ENCODE results near the gene CYTH3.
A peak's percentile ranks its signal among the peaks of the same experiment; 100 is the strongest.

The CYTH3 gene

DNA sequence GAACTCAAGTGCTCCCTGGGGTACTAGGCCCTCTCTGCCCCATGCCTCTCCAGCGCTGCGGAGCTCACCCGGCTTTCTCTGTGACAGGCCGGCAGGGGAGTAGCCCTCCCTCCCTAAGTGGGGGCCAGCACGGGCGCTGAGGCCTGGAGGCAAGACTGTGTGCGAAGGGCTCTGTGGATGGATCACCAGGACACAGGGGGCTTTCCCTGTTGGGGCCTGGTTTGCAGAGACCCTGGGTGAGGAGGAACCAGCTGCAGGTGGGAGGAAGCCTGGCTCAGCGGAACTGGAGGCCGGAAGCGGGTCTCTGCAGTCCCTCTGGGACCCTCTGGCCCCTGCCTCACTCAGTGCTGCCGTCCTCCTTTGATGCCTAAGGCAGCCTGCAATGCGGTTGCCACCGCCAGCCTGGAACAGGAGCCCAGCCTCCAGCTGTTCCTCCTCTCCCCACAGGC lies 106.0 kb downstream of the CYTH3 start:
- no peak for DNase-seq (ENCODE audit: low spot score)

DNA sequence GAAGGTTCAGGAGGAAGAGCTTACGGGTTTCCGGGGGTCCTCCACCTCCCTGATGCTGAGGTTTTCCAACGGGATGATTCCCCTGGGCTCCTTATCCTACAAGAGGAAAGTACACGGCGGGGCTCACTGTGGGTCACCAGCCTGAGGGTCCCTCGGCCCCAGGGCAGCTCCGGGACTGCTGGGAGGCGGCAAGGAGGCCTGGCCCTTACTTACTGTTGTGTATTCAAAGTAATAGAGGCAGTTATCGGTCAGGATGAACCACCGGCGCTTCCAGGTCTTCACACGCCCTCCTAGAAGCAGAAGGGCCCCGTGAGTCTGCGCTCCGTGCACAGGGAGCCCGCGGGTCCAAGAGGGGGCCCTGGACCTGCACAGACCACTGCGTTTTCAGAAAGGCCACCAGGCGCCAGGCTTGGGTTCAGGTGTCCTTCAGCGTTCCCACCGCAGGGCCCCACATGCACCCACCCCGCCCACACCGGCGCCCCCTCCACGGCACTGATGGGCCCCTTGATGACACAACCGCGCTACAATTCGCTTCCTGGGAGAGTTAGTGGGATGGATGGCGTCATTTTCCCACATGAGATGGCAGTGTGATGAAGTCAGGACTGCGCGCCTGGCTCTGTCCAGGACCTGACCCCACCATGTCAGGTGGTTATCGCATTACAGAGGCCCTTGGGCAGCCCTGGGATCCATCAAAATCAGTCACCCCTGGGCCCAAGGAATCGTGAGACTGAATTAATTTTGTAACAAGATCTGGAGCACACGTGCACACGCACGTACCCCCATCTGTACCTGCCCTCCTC lies 106.7 kb downstream of the CYTH3 start:
- DNase-seq (ENCODE audit: low spot score): no peak

- no peak for DNase-seq (ENCODE audit: low spot score)
Observed at GRCh38 chr7:6165075-6165474, 107.3 kb downstream of the CYTH3 start.

DNA sequence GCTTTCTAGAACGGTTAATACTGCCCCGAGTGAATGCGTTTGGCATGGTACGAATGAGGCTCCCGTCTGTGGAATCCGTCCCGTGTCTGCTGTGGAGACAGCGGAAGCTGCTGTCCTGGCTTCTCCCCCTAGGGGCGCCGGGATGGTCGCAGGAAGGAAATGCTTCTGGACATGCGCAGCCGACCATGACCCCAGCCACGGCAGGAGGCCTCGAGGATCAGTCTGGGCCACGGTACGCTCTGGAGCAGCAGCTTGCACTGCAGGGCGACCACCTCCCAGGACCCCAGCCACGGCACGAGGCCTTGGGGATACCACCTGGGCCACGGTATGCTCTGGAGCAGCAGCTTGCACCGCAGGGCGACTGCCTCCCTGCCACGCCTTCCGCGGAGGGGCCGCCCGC lies 107.9 kb downstream of the CYTH3 start:
- no peak for DNase-seq (ENCODE audit: low spot score)

DNA sequence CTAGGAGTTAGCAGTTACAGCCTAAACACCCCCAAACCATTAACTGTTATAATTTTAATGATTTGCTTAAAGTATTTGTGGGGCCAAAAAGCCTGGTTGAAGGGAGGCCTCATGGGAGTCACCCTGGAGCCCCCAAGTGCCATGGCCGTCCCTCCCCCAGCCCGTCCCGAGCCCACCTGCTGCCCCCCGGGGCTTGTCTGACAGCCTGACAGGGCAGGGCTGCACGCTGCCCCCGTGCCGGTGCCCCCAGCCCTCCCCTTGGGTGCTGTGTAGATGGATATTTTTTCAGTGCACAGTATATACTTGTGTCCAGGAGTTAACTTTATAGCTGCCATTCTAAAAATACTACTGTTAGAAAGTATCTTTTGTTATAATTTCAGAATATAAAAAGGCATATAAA lies 108.4 kb downstream of the CYTH3 start:
- no peak for DNase-seq (ENCODE audit: low spot score)

GRCh38 chr7:6163402-6163801 lies 109.0 kb downstream of the CYTH3 start:
- no peak for DNase-seq (ENCODE audit: low spot score)

DNA sequence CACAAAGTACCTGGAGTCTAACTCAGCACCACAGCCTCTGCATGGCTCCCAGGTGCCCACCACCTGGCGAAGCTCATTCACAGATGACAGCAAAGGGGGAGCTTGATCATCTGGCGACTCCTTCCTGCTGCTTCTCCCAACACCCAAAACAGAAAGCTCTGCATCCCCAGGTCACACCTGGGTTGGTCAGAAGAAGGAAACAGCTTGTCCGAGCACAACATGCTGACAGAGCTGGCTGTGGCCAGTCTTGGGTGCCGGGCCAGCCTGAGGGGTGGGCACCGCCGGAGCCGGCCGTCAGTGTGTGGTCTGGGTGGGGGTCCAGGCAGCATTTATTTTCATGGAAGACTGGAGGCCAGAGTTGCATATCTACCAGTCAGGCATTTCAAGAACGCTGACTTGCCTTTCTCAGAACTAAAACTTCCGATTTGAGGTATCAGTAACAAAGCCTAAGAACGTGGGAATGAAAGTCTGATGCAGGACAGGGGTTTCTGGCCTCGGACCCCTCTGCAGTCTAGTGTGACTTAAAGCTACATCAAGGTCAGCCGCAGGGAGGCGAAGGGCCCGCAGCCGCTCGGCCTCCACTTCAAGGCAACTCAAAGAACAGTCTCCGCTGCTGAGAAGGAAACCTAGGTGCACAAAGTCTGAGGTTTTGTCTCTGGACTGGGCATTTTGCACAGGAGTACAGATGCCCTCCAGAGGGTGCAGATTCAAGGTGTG lies 109.6 kb downstream of the CYTH3 start:
- DNase-seq (ENCODE audit: low spot score): no peak

GRCh38 chr7:6162331-6162620 lies 110.1 kb downstream of the CYTH3 start:
- DNase-seq (ENCODE audit: low spot score): no peak

DNA sequence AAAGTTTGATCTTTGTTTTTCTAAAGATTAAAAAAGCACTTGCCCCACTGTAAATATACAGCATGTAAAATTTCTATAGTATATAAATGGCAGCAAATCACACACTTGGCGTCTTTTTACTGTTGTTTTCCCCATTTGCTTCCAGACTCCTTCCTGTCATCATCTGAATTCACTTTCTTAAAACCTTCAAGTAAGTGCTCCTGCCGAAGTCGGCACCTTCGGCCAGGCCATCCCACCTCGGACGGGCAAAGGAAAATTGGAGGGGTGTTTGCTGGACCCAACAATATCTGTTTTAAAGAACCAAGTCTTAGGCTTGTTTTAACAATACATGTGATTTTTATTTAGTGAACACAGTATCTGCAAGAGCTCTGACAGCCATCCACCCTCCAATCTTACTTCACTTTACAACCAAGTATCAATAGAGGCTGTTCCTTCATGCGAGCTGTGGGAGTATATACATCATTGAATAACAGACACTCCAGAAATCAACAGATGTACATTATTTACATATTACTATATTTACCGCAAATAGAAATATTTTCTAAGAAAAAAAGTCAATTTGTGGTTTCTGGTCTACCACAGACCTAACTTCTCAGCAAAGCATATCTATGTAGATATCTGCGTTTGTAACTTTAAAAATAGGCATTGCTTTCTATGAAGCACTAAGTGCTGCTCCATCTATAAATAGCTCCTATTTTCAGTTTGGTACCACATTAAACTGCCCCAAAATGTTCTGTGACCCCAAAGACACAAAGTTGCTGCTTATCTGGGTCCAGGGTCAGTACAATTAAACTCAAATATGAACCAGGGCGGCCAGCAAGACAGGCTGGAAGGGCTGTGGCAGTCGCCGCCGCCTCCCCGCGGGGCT lies 110.7 kb downstream of the CYTH3 start:
- DNase-seq (ENCODE audit: low spot score): no peak

- peak; percentile 83 for DNase-seq (ENCODE audit: low spot score)
Observed at GRCh38 chr7:6160191-6160623, 112.2 kb downstream of the CYTH3 start.

GRCh38 chr7:6159524-6160031 lies 112.8 kb downstream of the CYTH3 start:
- DNase-seq (ENCODE audit: low spot score): no peak

GRCh38 chr7:6159097-6159483 lies 113.3 kb downstream of the CYTH3 start:
- no peak for DNase-seq (ENCODE audit: low spot score)

DNA sequence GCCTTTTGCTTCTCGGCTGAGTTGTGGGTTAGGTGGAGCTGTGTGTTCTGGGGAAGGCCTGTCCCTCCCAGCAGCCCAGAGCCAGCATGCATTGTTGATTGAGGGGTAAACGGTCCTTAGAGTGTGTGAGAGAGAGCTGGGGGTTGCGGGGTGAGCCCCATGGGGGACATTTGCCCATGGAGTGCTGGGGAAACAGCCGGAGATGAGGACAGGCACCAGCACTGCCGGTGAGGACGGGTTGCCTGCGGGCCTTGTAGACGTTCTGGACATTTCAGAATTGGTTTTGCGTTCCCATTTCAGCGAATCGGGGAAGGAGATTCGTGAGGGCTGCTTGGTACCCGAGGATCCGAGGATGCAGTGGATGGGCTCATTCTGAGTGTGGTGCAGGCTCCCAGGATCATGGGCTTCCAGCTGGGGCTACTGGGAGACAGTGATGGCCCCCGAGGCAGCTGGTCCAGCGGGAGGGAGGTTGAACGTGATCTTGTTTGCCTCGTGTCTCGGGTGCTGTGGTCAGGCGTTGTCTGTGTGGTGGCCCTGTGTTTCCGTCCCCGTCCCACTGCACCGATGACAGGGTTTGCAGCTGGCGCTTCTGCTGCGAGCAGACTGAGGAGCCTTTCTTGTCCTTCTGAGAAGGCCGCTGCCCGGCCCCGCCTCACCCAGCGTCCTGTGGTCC lies 113.9 kb downstream of the CYTH3 start:
- DNase-seq (ENCODE audit: low spot score): no peak

DNA sequence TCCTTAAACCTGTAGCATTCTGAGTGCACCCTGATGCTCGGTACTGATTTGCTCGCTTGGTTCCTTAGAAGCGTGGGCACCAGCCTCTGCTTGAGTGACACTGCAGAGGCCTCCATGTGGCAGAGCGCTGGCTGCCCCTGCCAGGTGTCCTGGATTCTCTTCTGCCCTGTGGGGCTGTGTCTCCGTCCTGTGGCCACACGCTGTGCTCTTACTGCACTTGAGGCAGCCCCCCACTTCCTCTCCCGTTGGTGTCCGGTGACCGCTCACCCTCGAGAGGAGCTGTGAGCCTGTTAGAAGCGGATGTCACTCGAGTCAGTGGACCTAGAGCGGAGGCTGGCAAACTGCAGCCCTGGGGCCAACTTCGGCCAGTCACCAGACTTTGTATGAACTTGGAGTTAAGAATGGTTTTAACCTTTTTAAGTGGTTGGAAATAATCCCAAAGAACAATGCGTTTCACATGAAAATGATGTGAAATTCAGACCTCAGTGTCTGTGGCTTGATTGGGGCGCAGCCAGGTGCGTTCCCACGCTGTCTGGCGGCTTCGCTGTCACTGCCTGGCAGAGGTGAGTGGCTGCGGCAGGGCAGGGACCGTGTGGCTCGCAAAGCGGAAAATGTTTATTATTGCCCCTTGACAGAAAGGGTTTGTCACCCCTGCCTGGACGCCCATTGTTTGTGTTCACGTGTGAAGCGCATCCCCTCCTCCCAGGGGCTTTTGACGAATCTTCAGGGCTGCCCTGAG lies 114.6 kb downstream of the CYTH3 start:
- no peak for DNase-seq (ENCODE audit: low spot score)

DNA sequence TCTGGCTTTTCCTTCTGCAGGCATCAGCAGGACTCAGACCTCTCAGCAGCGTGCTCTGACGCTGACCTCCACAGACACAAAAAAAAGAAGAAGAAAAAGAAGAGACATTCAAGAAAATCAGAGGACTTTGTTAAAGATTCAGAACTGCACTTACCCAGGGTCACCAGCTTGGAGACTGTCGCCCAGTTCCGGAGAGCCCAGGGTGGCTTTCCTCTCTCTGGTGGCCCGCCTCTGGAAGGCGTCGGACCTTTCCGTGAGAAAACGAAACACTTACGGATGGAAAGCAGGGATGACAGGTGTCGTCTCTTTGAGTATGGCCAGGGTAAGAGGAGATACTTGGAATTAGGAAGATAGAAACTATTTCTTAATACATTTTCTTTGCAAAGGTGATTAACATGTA lies 115.7 kb downstream of the CYTH3 start:
- DNase-seq (ENCODE audit: low spot score): no peak

GRCh38 chr7:6155596-6155995 lies 116.8 kb downstream of the CYTH3 start:
- DNase-seq (ENCODE audit: low spot score): no peak

- DNase-seq (ENCODE audit: low spot score): no peak
Observed at GRCh38 chr7:6154542-6155404, 117.7 kb downstream of the CYTH3 start.

GRCh38 chr7:6153646-6154541 lies 118.5 kb downstream of the CYTH3 start:
- DNase-seq (ENCODE audit: low spot score): no peak
